ENCODE measurements around the gene SMIM45.

The SMIM45 gene

GRCh38 chr22:41919357-41920224 is 32.4 kb upstream of the SMIM45 start (continued):
- TF ChIP-seq RCOR1 (conservative IDR thresholded peaks at IDR 0.05; ENCODE audit: low read depth, low read length) (peak; percentile 12; the same call in 1 of the 2 replicates), ZNF687 (IDR thresholded peaks at IDR 0.05) (peak; percentile 56), PAX5 (IDR thresholded peaks at IDR 0.05; ENCODE audit: borderline replicate concordance, low read depth, low read length) (peak; percentile 29; the same call in 1 of the 2 replicates), POLR2A (IDR thresholded peaks at IDR 0.05; ENCODE audit: low read depth, low read length) (peak; percentile 85), EZH2 (IDR thresholded peaks at IDR 0.05; ENCODE audit: borderline replicate concordance, control insufficient read depth, low read depth, low read length) (no peak), ATF2 (IDR thresholded peaks at IDR 0.05; ENCODE audit: low read length) (no peak), KLF5 (IDR thresholded peaks at IDR 0.05; ENCODE audit: partially characterized antibody) (no peak), NBN (IDR thresholded peaks at IDR 0.05) (0 out of 2 replicates have a peak, but pooled peaks have one; percentile 53), ZBTB4 (CRISPR knock-in tag; IDR thresholded peaks at IDR 0.05) (0 out of 2 replicates have a peak, but pooled peaks have one; percentile 72), IKZF1 (conservative IDR thresholded peaks at IDR 0.05) (peak; percentile 81), NR2F1 (conservative IDR thresholded peaks at IDR 0.05) (peak; percentile 87), ZNF24 (IDR thresholded peaks at IDR 0.05) (no peak), ATF7 (IDR thresholded peaks at IDR 0.05; ENCODE audit: low read depth) (no peak), ZZZ3 (IDR thresholded peaks at IDR 0.05; ENCODE audit: control insufficient read depth, insufficient read length, low read depth) (no peak), MYC (IDR thresholded peaks at IDR 0.05; ENCODE audit: insufficient read depth, insufficient read length, insufficient replicate concordance, low read length, severe bottlenecking) (no peak), CBFB (IDR thresholded peaks at IDR 0.05; ENCODE audit: low read depth) (peak; percentile 7), BRCA1 (IDR thresholded peaks at IDR 0.05; ENCODE audit: low read depth, low read length) (no peak), E4F1 (IDR thresholded peaks at IDR 0.05; ENCODE audit: borderline replicate concordance, partially characterized antibody) (no peak)
